Left renal cortex interstitium (tissue), 4 donors: ENCODE data around the gene GRM8. TPM values are rescaled to one million over a fixed set of nuclear protein-coding genes. Genes with fewer than 3 reads are reported as not detected.
"Not testable (repeated sequence)": the region's sequence is repeated elsewhere in the genome, so short reads cannot be mapped to it uniquely, and the experiment has no call there.

Source experiments
- DNase-seq, 4 donors: peaks; one replicate each; pipeline ENCODE4 v3.0.0-alpha.2; 2013; ENCODE audit warnings: low read depth in 4 of 4, low spot score in 2 of 4, missing footprints in 1 of 4
- polyA plus RNA-seq, 4 donors: library from polyadenylated mRNA; unstranded; fragments of 120-200 nt; gene quantifications; one replicate each; pipeline ENCODE4 v1.2.1, GENCODE V29; 2013; ENCODE audit not compliant: insufficient read length in 4 of 4

The GRM8 gene
- polyA plus RNA-seq, 4 donors, result 7.4 to 8.4 (median 7.7) TPM

DNA sequence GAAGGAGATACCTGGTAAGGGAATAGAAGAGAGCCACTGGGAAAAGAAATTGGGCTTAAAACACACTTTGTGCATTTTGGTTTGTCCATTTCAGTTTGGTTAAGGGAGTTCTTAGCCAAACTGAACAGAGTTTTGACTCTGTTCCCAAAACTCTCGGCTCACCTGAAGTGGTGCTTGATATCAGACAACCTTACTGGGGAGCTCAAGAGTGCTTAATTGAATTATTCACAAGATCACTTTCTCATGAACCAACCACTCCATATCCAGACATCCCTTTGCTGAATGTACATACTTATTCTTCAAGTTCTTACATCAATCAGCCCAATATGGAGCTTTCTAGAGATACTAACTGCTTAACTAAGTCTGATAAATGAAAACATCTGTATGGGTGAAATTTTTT, 413.1 kb downstream of the GRM8 start:
- DNase-seq, result no peak

DNA sequence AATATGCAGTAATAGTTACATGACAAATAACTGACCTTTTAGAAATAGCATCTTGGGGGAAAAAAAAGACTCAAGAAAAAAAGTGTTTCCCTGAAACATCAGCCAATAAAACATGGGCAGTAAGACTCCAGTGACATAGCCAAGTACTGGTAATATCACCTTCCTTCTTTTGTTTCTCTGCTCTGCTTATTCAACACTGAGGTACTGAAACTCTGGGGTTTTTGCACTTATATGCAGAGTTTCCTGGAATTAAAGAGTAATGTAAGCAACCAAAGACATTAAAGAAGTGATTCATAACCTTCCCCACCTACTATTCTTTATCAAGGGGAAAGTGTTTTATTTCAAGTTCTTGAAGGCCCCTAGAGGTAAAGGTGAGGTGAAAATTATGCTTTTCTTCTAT, 414.5 kb downstream of the GRM8 start:
- DNase-seq, result no peak

DNA sequence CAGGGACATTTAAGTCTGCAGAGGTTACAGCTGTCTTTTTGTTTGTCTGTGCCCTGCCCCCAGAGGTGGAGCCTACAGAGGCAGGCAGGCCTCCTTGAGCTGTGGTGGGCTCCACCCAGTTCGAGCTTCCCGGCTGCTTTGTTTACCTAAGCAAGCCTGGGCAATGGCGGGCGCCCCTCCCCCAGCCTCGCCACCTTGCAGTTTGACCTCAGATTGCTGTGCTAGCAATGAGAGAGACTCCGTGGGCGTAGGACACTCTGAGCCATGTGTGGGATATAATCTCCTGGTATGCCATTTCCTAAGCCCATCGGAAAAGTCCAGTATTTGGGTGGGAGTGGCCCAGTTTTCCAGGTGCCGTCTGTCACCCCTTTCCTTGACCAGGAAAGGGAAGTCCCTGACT, 421.5 kb downstream of the GRM8 start:
- DNase-seq, result not testable (repeated sequence)

GRCh38 chr7:126820925-126821324, 431.8 kb downstream of the GRM8 start:
- no peak for DNase-seq

DNA sequence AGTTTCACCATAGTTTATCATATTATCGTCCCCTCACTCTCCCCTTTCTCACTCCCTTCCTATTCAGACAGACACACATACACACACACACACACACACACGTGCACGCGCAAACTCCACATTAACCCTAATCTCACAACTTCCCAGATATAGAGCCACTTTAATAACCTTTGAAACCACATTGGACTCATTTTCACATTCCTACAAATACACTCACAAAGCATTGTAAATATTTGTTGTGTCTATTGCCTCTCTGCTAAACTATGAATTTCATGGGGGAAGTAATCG, 433.6 kb downstream of the GRM8 start:
- DNase-seq, result no peak

GRCh38 chr7:126818393-126819196, 434.1 kb downstream of the GRM8 start:
- no peak for DNase-seq

DNA sequence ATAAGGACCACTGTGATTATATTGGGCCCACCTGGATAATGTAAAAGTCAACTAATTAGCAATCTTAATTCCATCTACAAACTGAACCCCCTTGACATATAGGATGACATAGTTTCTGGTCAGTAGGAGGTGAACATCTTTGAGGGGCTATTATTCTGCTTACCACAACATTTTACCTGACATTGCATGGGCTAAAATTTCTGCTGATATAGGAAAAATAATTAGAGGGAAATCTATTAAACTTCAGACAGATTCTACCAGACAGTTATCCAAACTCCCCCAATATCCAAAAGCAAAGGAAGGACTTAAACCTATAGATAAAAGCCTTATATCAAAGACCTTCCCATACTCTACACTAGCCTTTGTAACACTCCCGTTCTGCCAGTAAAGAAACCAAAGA, 443.6 kb downstream of the GRM8 start:
- no peak for DNase-seq

DNA sequence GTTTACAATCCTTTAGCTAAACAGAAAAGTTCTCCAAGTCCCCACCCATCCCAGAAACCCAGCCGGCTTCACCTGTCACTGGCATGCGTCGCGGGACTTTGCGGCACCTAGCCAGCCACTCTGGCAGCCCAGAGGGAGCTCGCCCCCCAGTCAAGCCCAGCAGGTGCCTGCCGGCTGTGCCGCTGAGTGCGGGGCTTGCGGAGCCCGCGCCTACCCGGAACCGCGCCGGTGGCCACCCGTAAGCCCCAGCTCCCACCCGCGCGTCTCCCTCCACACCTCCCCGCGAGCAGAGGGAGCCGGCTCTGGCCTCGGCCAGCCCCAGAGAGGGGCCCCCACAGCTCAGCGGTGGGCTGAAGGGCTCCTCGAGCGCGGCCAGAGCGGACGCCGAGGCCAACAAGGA, 446.1 kb downstream of the GRM8 start:
- no peak for DNase-seq

DNA sequence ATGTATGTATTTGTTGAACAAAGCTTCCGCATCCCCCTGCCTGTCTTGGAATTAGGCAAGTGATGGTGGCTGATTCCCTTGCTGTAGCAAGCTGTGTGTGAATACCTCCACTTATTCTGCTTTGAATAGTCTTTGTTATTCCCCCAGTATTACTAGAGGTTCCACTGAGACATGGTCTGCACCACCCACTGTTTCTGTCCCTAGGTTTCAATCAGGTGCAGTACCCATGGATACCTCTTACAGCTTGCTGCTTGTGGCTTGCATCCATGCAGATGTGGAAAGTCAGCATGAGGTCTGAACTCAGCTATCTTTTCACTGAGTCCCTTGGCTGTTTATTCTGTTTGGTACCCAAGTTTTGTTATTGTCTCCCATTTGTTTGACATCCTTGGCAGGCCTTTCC, 447.4 kb downstream of the GRM8 start:
- no peak for DNase-seq

DNA sequence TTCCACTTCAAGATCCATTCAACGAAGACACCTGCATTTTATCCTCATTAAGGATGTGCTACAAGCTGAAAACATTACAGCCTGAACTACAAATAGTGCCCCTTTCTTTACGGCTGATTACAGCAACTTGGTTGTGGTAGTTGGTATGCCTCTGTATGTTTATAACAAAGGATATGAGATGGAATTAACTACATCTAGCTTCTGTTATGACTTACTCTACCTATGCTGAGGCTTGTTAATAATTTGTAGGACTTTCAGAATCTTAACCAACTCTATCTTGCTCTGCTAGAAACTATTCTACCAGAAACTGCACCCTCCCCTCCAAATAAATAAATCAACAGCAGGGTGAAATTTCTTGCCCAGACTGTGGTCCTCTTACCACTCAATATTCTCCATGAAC, 448.1 kb downstream of the GRM8 start:
- no peak for DNase-seq

DNA sequence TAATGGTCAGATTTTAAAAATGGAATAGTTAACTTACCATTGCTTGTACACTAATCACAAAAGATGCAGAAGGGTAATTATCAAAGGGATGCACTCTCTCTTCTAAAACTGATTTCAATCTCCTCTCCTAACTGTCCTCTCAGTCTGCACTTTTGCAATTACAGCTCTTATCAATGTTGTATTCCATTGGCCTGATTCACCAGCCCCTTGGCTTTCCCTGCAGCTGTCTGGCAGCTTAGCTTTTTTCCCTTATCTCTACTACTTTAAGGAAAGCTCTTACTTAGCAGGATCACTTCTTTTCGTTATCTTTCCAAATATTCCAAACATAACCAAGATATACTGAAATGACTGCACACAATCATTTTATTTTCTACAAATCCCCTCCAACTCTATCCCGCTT, 448.8 kb downstream of the GRM8 start:
- DNase-seq, result no peak

DNA sequence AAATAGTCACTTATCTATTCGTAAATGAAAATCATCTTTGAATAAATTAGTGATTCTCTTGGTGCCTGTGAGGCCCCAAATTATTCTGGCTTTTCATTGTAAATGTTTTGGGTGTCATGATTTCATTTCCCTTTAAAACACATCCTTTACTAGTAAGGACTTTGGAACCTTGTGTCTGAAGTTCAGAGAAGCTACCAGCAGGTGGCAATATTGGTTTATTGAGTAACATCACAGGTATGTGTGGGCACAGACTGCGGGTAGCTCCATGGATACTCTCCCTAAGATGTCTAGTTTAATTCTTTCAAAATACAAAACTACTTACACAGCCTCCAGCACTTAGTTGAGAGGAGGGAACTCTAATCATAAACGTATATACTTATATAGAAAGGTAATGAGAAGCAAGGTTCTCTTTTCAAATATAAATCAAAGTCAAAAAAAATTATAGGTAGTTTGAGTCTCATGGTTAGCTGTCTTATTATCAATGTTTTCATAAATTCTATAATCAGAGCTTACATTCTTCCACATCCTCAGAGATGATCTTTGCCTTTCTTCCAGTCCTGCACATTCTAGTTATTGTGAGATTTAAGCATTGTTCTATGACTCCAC, 449.6 kb downstream of the GRM8 start:
- DNase-seq, result peak in 2 of 4 donors; percentile 11 to 28

- no peak for DNase-seq
Measured at GRCh38 chr7:126801733-126802132, 451.0 kb downstream of the GRM8 start.

DNA sequence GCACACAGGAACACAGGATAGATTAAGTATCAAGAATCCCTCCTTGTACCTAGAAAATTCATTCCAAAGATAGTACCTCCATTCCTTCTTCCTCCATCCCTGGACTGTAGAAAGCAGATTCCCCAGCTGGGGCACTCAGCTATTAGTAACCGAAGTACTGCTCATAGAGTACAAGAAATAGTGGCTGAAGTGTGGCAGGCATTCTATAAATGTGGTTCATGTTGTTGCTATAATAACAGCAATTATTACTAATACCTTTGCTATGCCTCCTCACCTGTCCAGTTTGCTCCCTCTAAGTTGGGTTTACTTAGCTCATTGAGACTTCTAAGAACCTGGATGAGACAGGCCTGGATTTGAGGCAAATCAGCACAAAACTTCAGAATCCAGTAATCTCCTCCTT, 453.2 kb downstream of the GRM8 start:
- DNase-seq, result no peak

DNA sequence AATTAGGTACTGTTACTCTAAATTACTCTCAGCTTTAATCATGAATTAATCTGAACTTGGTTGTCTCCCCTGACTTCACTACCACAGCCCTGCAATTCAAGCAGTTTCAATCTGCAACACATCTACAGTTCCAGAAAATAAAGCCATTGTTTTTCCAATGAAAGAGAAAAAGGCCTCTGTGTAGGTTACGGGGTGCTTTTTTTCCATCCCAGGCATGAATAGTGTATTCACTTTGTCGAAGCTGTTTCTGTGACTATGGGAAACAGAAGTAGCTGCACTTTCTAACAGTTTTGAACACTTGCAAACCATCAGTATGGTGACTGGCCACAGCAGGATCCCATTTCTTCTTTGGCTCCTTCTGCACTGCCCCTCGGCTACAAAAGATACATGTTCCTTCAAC, 460.2 kb downstream of the GRM8 start:
- DNase-seq, result no peak

DNA sequence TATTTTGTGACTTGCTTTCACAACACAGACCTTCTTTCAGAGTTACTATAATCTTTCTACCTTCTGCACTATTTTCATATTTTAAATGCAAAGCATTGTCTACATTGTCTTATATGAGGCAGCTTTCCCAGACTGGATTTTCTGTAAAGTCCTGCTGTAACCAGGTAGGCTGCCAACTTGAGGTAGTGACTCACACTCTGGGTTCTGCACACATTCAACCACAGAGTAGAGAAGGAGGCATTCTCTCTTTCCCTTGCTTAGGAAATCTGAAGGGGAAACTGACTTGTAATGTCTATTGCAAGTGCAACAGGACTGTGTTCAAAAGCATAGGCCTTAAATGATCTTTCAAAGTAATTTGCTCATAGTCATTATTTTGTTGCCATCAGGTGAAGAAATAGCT, 461.4 kb downstream of the GRM8 start:
- no peak for DNase-seq

GRCh38 chr7:126790763-126791162, 462.0 kb downstream of the GRM8 start:
- no peak for DNase-seq

DNA sequence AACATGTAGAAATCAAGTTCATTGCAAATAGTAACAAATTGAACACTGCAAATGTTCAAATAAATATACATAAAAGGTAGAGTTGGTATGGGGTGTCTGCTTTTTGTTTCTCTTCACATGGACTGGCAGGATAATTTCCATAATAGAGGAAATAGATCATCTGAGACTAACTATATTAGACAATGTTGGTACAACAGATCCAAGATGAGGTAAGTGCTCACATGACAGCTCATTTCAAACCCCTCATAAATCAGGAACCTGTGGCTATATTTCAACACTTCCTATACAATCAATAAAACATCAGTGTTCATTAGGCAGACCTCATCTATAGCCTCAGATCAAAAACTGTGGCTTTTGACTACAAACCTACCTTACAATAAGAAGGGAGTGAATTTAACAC, 469.1 kb downstream of the GRM8 start:
- no peak for DNase-seq

- no peak for DNase-seq
Measured at GRCh38 chr7:126780993-126781392, 471.7 kb downstream of the GRM8 start.

- no peak for DNase-seq
Measured at GRCh38 chr7:126778101-126778500, 474.6 kb downstream of the GRM8 start.

GRCh38 chr7:126776498-126776897, 476.2 kb downstream of the GRM8 start:
- DNase-seq, result no peak

GRCh38 chr7:126774077-126774476, 478.7 kb downstream of the GRM8 start:
- no peak for DNase-seq

GRCh38 chr7:126768836-126769235, 483.9 kb downstream of the GRM8 start:
- no peak for DNase-seq
